Measurements from ENCODE around the gene RPL7A.
"Not testable (repeated sequence)": the region's sequence is repeated elsewhere in the genome, so short reads cannot be mapped to it uniquely, and the experiment has no call there.

Gene RPL7A

GRCh38 chr9:133366435-133366834 is 18.4 kb downstream of the RPL7A start:
- in situ Hi-C loops (cut with MboI; ENCODE audit: low sequenced_read_pairs): no loop called here

DNA sequence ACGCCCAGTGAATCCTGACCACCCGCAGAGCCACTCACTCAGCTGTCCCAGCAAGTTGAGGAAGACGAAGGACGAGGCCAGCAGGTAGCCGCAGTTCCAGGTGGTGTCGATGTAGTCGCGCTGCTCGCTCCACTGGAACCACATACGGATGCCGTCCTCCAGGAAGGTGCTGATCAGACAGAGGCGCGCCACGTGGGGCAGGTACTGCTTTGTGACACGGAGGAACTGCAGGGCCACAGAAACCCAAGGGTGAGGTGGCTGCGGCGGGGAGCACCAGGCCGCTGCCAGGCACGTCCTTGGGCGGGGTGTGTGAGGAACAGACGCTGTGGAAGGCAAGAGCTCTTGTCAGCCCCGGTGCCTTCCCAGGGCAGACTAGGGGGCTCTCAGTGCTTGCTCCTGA is 19.2 kb downstream of the RPL7A start:
- in situ Hi-C loops (cut with MboI; ENCODE audit: low sequenced_read_pairs): no loop called here

DNA sequence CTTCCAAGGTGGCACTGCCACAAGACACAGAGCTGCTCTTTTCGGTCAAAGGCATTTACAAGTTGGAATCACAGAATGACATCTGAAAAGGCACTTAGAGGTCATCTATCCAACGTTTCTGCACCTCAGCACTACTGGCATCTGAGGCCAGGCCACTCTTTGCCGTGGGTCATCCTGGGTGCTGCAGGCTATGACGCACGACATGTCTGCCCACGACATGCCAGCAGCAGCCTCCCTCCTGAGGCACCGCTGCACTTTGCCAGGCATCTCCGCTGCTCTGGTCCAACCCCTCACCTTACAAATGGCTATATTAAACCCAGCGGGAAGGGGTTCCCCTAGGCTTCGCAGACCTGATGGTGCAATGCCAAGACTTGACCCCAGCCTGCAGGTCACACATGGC is 19.8 kb downstream of the RPL7A start:
- in situ Hi-C loops (cut with MboI; ENCODE audit: low sequenced_read_pairs): no loop called here

- in situ Hi-C loops (cut with MboI; ENCODE audit: low sequenced_read_pairs): no loop called here
Measured at GRCh38 chr9:133368249-133368881, 20.3 kb downstream of the RPL7A start.

- in situ Hi-C loops (cut with MboI; ENCODE audit: low sequenced_read_pairs): no loop called here
Measured at GRCh38 chr9:133369422-133369821, 21.4 kb downstream of the RPL7A start.

DNA sequence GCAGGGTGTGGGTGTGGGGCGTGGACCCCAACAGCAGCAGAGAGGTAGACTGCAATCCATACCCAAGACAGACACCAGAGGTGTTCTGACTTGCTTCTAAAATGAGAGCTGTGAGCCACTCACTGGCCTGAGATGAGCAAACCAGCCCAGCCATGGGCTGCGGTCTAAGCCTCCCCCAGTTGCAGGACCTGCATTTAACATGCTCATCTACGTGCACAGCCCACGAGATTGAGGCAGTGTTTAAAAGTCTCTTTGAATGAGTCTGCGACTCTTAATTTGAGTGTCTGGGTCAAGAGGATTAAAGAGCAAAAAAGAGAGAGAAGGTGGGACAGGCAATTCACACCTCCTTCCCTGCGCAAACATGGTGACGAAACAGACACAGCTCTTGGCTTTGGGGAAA is 21.9 kb downstream of the RPL7A start:
- in situ Hi-C loops (cut with MboI; ENCODE audit: low sequenced_read_pairs): no loop called here

- in situ Hi-C loops (cut with MboI; ENCODE audit: low sequenced_read_pairs): no loop called here
Measured at GRCh38 chr9:133370685-133371084, 22.7 kb downstream of the RPL7A start.

GRCh38 chr9:133371261-133371711 is 23.3 kb downstream of the RPL7A start:
- in situ Hi-C loops (cut with MboI; ENCODE audit: low sequenced_read_pairs): no loop called here

GRCh38 chr9:133372144-133372543 is 24.1 kb downstream of the RPL7A start:
- in situ Hi-C loops (cut with MboI; ENCODE audit: low sequenced_read_pairs): no loop called here

DNA sequence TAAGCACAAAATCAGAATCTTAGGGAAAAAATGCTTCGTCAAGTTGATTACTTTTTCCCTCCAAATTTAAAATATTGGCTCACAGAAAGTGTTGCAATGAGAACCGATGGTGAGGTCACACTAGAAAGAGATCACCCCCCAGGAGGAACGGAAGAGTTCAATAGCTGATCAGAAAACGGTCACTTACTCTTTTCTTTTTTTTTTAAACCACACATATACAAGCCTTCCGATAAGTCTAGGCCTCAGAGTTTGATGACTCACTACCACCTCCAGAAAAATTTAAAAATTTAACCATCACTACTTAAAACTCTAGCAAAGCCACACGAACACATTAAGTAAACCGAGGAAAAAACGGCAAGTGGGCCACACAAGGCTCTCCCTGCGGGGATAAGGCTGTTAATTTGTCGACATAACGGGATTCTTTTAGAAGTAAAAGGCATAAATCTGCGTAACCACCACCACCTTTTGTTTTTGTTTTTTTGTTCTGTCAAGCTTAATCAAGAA is 26.6 kb downstream of the RPL7A start:
- in situ Hi-C loops (cut with MboI; ENCODE audit: low sequenced_read_pairs): no loop called here

DNA sequence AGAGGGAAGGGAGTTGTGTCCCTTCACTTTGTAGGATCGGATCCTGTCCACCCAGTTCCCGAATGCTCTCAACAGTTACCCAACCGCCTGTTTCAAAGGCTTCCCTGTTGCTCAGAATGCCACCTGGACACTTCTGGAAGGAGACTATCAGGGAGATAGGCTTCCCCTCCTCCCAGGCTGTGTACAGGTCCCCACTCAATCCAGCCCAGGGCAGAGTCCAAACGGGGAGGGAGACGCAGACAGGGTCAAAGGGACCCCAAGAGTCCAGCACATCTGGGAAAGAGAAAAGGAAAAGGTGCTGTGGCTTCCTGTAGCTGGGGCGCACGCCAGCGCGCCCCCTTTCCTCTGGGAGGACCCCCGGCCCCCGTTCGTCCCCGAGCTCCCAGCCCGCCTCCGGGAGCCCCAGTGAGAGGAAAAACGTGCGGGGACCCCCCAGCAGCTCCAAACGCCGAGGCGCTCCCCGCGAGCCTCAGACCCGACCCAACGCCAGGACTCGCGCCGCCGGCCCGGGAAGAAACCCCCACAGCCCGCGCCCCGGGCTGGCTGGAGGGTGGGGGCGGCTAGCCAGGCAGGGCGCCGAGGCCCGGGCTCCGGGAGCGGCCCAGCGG is 27.2 kb downstream of the RPL7A start:
- in situ Hi-C loops (cut with MboI; ENCODE audit: low sequenced_read_pairs): no loop called here

GRCh38 chr9:133375724-133376654 is 28.0 kb downstream of the RPL7A start, which contains the start of the genes STKLD1 and SURF4:
TSS of gene STKLD1 (plus strand) at chr9:133376366. CDS start at chr9:133376474, 108 bp downstream.
TSS of gene SURF4 (minus strand) at chr9:133376060. CDS start at chr9:133375969, 91 bp downstream.
- in situ Hi-C loops (cut with MboI; ENCODE audit: low sequenced_read_pairs): no loop called here

- in situ Hi-C loops (cut with MboI; ENCODE audit: low sequenced_read_pairs): not testable (repeated sequence)
Measured at GRCh38 chr9:133377280-133377679, 29.3 kb downstream of the RPL7A start.

DNA sequence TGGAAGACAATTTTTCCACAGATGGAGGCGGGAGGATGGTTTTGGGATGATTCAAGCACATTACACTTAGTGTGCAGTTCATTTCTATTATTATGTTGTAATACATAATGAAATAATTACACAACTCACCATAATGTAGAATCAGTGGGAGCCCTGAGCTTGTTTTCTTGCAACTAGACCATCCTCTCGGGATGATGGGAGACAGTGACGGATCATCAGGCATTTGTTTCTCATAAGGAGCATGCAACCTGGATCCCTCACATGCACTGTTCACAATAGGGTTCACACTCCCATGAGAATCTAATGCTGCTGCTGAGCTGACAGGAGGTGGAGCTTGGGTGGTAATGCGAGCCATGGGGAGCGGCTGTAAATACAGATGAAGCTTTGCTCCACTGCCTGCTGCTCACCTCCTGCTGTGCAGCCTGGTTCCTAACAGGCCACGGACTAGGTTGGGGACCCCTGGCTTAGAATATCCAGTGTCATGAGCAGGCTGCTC is 29.8 kb downstream of the RPL7A start:
- in situ Hi-C loops (cut with MboI; ENCODE audit: low sequenced_read_pairs): no loop called here

DNA sequence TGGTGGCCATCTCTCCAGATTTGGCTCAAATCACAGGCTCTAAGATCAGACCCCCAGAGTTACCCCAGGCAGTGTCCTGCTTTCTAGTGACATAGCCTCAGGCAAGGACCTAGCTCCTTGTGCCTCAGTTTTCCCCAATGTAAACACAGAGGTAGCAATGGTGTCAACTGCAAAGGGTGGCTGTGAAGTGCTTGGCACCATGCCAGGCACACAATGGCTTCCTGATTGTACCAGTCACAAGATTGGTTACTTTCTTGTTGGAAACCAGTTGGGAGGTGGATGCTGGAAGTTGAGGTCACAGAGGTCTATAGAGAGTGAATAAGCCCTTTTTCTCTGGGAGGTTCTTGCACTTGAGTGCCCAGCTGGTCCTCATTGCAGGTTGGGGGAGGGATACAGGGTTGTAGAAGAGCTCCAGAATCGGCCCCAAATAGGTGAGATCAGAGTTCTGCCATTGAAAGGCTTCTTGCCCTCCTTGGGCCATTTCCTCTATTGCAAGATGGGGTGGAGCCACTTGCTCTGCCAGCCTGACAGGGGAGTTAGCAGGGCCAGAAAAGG is 30.5 kb downstream of the RPL7A start:
- in situ Hi-C loops (cut with MboI; ENCODE audit: low sequenced_read_pairs): no loop called here

DNA sequence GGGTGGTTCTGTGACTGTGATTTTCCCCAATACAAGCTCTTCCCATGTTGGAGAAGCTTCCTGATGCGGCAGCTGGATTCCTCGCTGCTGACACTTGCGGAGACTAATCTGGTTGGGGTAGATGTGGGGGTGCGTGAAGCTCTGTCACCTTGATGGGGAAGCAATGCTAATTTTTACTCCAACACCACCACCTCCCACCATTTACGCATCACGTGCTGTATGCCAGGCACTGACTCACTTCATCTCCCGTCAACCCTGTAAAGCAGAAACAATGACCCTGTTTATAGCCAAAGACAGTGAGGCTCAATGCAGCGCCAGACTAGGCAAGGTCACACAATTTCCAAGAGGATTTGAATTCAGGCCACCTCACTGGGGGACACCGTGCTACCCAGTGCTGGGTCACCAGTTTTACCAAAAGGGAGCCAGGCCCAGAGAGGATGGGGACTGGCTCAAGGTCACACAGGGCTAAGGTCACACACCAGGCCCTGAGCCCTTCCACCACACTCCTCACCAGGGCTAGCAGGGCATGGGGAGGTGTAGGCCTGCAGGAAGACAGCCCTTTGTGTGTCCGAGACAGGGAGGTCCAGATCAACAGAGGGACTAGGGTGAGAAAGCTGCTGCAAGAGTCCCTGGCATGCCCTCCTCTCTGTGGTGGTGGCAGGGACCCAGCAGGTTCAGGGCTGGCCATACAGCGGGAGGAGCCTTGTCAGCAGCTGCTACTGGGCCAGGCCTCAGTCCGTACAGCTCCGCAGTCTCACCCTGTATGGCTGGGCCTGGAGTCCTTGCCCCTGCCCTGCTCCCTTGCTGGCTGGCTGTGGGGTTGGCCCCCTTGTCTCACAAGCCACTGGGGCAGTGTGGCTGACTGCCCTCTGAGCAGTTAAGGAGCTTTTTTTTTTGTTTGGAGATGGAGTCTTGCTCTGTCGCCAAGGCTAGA is 31.4 kb downstream of the RPL7A start:
- in situ Hi-C loops (cut with MboI; ENCODE audit: low sequenced_read_pairs): no loop called here

DNA sequence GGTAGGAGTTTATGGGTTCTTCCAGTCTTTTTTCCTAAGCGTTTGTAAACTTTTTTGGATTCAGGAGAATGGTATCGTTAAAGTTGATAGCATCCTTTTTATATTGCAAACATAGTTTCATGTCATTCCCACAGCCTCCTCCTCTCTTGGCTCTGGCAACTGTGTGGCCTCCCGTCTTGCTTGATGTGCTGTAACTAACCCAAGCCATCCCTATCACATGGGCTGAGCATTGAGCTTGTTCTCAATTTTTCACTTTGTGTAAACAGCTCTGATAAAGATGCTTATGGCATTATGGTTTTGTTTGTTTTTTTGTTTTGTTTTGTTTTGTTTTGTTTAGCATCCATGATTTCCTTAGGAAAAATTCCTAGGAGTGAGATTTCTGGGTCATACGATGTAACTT is 32.7 kb downstream of the RPL7A start:
- in situ Hi-C loops (cut with MboI; ENCODE audit: low sequenced_read_pairs): no loop called here

DNA sequence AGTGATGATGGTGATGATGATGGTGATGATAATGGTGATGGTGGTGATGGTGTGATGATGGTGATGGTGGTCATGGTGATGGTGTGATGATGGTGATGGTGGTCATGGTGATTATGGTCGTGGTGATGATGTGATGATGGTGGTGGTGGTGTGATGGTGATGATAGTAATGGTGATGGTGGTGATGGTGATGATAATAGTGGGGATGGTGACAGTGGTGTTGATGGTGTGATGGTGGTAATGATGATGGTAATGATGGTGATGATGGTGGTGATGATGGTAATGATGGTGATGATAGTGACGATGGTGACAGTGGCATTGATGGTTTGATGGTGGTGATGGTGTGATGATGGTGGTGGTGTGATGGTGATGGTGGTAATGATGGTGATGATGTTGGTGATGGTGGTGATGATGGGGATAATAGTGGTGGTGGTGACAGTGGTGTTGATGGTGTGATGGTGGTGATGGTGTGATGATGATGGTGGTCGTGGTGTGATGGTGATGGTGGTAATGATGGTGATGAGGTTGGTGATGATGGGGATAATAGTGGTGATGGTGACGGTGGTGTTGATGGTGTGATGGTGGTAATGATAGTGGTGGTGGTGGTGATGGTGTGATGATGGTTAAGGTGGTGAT is 34.6 kb downstream of the RPL7A start:
- in situ Hi-C loops (cut with MboI; ENCODE audit: low sequenced_read_pairs): no loop called here

GRCh38 chr9:133383438-133383837 is 35.4 kb downstream of the RPL7A start:
- in situ Hi-C loops (cut with MboI; ENCODE audit: low sequenced_read_pairs): no loop called here
